DND-41 (cell line): Measurements from ENCODE around the gene RGL3.

Experiments
- EZH2 ChIP-seq: IDR thresholded peaks from 3 replicates; pipeline ENCODE4 v1.6.1; 2012; ENCODE audit warnings: borderline replicate concordance, low read depth, mild to moderate bottlenecking, moderate library complexity, low read length, inconsistent platforms; ENCODE audit not compliant: severe bottlenecking
- TF ChIP-seq, protein P1 (sequence below): IDR thresholded peaks from 2 replicates; pipeline ENCODE4 v1.5.1; 2012; ENCODE audit warnings: borderline replicate concordance, low read length, moderate library complexity, mild to moderate bottlenecking; ENCODE audit not compliant: poor library complexity, severe bottlenecking; ENCODE audit errors: extremely low read depth

DNA sequence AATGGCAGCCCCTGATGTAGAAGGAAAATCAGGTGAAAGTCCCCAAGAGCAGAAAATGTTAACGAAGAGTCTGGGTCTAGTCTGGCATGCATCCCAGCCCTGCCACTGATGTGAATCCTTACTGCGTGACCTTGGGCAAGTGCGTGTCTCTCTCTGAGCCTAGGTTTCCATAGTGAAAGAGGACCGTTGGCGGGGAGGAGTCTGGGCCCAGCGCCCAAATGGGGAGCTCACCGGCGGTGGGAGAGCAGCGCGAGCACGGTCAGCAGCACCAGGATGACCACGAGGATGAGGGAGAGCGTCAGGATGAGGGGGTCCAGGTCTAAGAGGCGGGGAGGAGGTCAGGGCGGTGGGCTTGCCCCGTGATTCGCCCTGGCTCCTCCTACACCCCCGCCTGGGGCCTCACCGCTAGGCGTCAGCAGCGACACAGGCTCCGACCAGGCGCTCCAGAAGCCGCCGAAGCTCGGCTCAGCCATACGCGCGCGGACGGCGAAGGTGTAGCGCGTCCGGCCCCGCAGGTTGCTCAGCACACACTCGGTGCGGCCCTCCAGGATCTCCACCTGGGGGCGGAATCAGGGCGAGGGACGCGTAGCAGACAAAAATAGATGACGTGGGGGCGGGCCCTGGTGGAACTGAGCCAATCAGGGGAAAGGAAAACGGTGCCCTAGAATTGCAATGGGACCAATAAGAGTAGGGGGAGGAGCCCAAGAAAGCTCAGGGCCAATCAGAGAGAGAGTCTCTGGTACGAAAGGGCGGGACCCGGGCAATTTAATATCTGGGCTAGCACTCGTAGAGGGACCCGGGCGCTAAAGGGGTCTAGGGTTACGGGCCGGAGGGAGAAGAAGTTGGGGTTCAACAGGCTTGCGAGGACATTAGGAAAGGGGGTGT, 38.2 kb downstream of the RGL3 start:
- TF ChIP-seq, protein P1, sequence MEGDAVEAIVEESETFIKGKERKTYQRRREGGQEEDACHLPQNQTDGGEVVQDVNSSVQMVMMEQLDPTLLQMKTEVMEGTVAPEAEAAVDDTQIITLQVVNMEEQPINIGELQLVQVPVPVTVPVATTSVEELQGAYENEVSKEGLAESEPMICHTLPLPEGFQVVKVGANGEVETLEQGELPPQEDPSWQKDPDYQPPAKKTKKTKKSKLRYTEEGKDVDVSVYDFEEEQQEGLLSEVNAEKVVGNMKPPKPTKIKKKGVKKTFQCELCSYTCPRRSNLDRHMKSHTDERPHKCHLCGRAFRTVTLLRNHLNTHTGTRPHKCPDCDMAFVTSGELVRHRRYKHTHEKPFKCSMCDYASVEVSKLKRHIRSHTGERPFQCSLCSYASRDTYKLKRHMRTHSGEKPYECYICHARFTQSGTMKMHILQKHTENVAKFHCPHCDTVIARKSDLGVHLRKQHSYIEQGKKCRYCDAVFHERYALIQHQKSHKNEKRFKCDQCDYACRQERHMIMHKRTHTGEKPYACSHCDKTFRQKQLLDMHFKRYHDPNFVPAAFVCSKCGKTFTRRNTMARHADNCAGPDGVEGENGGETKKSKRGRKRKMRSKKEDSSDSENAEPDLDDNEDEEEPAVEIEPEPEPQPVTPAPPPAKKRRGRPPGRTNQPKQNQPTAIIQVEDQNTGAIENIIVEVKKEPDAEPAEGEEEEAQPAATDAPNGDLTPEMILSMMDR: peak; percentile 82
- no peak for TF ChIP-seq EZH2
